B cell (primary cell): ENCODE measurements around the gene ARV1. TPM values are rescaled to one million over a fixed set of nuclear protein-coding genes. Genes with fewer than 3 reads are reported as not detected.

Experiments used
- ATAC-seq: fragments of 200-7000 bp; cut with Tn5 transposase; one replicate; pipeline ENCODE4 v1.10.0; 2021; ENCODE audit warnings: low read depth, mild to moderate bottlenecking, moderate number of reproducible peaks, moderate library complexity
- CTCF ChIA-PET: fragments of 350-600 bp; sonication (Branson Sonifier 250); formaldehyde crosslinking; loops from one replicate; lab custom pipeline; 2021; ENCODE audit warnings: antibody characterized with exemption, inconsistent platforms; lab: Charles Lee
- POLR2A ChIA-PET: fragments of 350-600 bp; sonication (Branson Sonifier 250); formaldehyde crosslinking; loops from one replicate; lab custom pipeline; 2021; ENCODE audit warnings: antibody characterized with exemption; lab: Charles Lee
- DNase-seq: peaks from one replicate; pipeline ENCODE4 v3.0.0; 2013
- H2AFZ ChIP-seq: 2 replicates; pipeline ENCODE4 v1.6.1; 2012; ENCODE audit warnings: mild to moderate bottlenecking, low read depth, low read length; ENCODE audit not compliant: insufficient read depth, poor library complexity, severe bottlenecking
- H3K27ac ChIP-seq, 2 donors: 1 replicate in 1 of 2; 2 replicates in 1 of 2; pipeline ENCODE4 v1.5.1; 2012 to 2013; ENCODE audit warnings: low read length in 2 of 2, mild to moderate bottlenecking in 2 of 2, moderate library complexity in 1 of 2
- H3K27me3 ChIP-seq, 4 experiments: fragments of 200-600 bp in 1 of 4; sonication (generic) in 1 of 4; replicated peaks in 1 of 4; 1 replicate in 2 of 4; 2 replicates in 2 of 4; pipeline versions ENCODE4 v1.6.1 to v1.7.0; 2013 to 2016; ENCODE audit warnings: low read length in 3 of 4, mild to moderate bottlenecking in 2 of 4, mixed read lengths in 1 of 4, moderate library complexity in 1 of 4; ENCODE audit not compliant: insufficient read depth in 4 of 4, control insufficient read depth in 3 of 4; ENCODE audit errors: control extremely low read depth in 1 of 4
- H3K36me3 ChIP-seq, 2 experiments: replicated peaks in 1 of 2; 1 replicate in 1 of 2; 2 replicates in 1 of 2; pipeline versions ENCODE4 v1.6.1 to v1.7.1; 2013; ENCODE audit warnings: low read length in 1 of 2; ENCODE audit not compliant: insufficient read depth in 2 of 2, control insufficient read depth in 1 of 2; ENCODE audit errors: control extremely low read depth in 1 of 2, extremely low read depth in 1 of 2
- H3K4me1 ChIP-seq, 2 donors: fragments of 200-600 bp in 1 of 2; sonication (generic) in 1 of 2; 1 replicate in 1 of 2; 2 replicates in 1 of 2; pipeline versions ENCODE4 v1.5.1 to v1.6.1; 2013 to 2017; ENCODE audit warnings: low read length in 2 of 2; ENCODE audit not compliant: control insufficient read depth in 2 of 2, insufficient read depth in 2 of 2
- H3K4me2 ChIP-seq: replicated peaks from 2 replicates; pipeline ENCODE3; 2012; ENCODE audit warnings: mild to moderate bottlenecking, low read depth, low read length; ENCODE audit not compliant: poor library complexity, severe bottlenecking
- H3K4me3 ChIP-seq, 5 experiments: fragments of 200-600 bp in 1 of 5; sonication (generic) in 1 of 5; 1 replicate in 3 of 5; 2 replicates in 2 of 5; pipeline versions ENCODE4 v1.5.1 to v1.7.0; 2011 to 2016; ENCODE audit warnings: low read length in 4 of 5, mild to moderate bottlenecking in 4 of 5, low read depth in 2 of 5, control low read depth in 1 of 5, moderate library complexity in 1 of 5; ENCODE audit not compliant: insufficient read depth in 1 of 5; ENCODE audit errors: control extremely low read depth in 1 of 5, extremely low read depth in 1 of 5
- H3K79me2 ChIP-seq: fragments of 200-600 bp; sonication (generic); one replicate; pipeline ENCODE4 v1.6.0; 2016; ENCODE audit warnings: low read length; ENCODE audit not compliant: control insufficient read depth, insufficient read depth
- H3K9ac ChIP-seq: fragments of 200-600 bp; sonication (generic); 2 replicates; pipeline ENCODE4 v1.6.1; 2017; ENCODE audit warnings: mild to moderate bottlenecking, low read length, moderate library complexity
- H3K9me3 ChIP-seq, 3 donors: one replicate each; pipeline versions ENCODE4 v1.6.1 to v1.7.1; 2013; ENCODE audit warnings: low read length in 2 of 3; ENCODE audit not compliant: control insufficient read depth in 2 of 3, insufficient read depth in 1 of 3; ENCODE audit errors: control extremely low read depth in 1 of 3
- H4K20me1 ChIP-seq: 2 replicates; pipeline ENCODE4 v1.6.0; 2012; ENCODE audit warnings: mild to moderate bottlenecking, low read length; ENCODE audit not compliant: insufficient read depth, control insufficient read depth, poor library complexity, severe bottlenecking
- H3K27ac Mint-ChIP-seq: one replicate; pipeline ENCODE4 v1.8.0; 2021; ENCODE audit warnings: mixed read lengths
- H3K27me3 Mint-ChIP-seq: one replicate; pipeline ENCODE4 v1.8.0; 2021; ENCODE audit warnings: mixed read lengths
- H3K4me1 Mint-ChIP-seq: one replicate; pipeline ENCODE4 v1.8.0; 2021; ENCODE audit warnings: mixed read lengths
- H3K4me3 Mint-ChIP-seq: one replicate; pipeline ENCODE4 v1.8.0; 2021; ENCODE audit warnings: mixed read lengths
- H3K9me3 Mint-ChIP-seq: one replicate; pipeline ENCODE4 v1.8.0; 2022; ENCODE audit warnings: mixed read lengths; ENCODE audit not compliant: insufficient read depth
- CTCF ChIP-seq: fragments of 200-600 bp; IDR thresholded peaks from one replicate; pipeline ENCODE4 v1.8.0; 2022; ENCODE audit warnings: antibody characterized with exemption, mild to moderate bottlenecking
- EZH2 ChIP-seq: IDR thresholded peaks from 2 replicates; pipeline ENCODE4 v1.6.1; 2012; ENCODE audit warnings: borderline replicate concordance, low read depth, mild to moderate bottlenecking, moderate library complexity, low read length; ENCODE audit not compliant: insufficient read depth, poor library complexity, severe bottlenecking
- whole genome bisulfite sequencing: methylation state at CpG from one replicate; pipeline ENCODE4 v1.1.5; 2013; ENCODE audit warnings: missing lambda C conversion rate; ENCODE audit not compliant: insufficient coverage; 5-methylcytosine and 5-hydroxymethylcytosine counted together
- intact Hi-C: fragments of 100-400 bp; cut with micrococcal nuclease; formaldehyde crosslinking; loops from one replicate; pipeline ENCODE4 v1.10.0; 2022
- polyA plus RNA-seq: library from polyadenylated mRNA; depleted of rRNA; stranded (reverse); fragments of >200 nt; gene quantifications from 2 replicates; pipeline ENCODE4 v1.2.3, GENCODE V29; 2012
- total RNA-seq, 2 donors: library from RNA; stranded (reverse); fragments of 120-200 nt in 1 of 2; gene quantifications; 1 replicate in 1 of 2; 2 replicates in 1 of 2; pipeline versions ENCODE4 v1.2.3 to v1.2.4, GENCODE V29; 2013 to 2022

Gene ARV1
- total and polyA plus RNA-seq, 2 donors (not counting 1 experiment from before 2014, with no cell fraction given), result 10.7 to 11.6 TPM

GRCh38 chr1:230970432-230970831 lies 8.5 kb upstream of the ARV1 start:
- ChIA-PET CTCF (interaction anchor here (0.9 to 1.1 kb wide), 2 partner anchors 12 to 120 kb away, joined by 3 to 4 read pairs; no protein-coding TSS in a partner anchor), POLR2A (no interaction called here)
- DNase-seq (no peak), ATAC-seq (no peak)
- no peak overlapping the region for H2AFZ ChIP-seq
- no peaks in the 10 kb centered on the region for H3K27me3 ChIP-seq
- TF ChIP-seq EZH2 (no peak), CTCF (no peak)
- peaks cover 0 to 1% (median 0%) of the 10 kb centered on the region in 3 donors for H3K9me3 ChIP-seq
- H3K4me3 ChIP-seq, result no peak overlapping the region
- no peak overlapping the region for H3K27ac ChIP-seq
- peaks cover 83% of the 10 kb centered on the region for H3K79me2 ChIP-seq
- peaks cover 32% of the 10 kb centered on the region for H4K20me1 ChIP-seq
- H3K4me1 ChIP-seq, result peaks cover 25 to 39% of the 10 kb centered on the region in 2 donors
- intact Hi-C loops, result no loop called here
- peaks cover 49% of the 10 kb centered on the region for H3K4me1 Mint-ChIP-seq
- no peak overlapping the region for H3K9ac ChIP-seq
- no CpG with 5 or more reads among the region's 5 CpGs for WGBS
- H3K9me3 Mint-ChIP-seq, result no peaks in the 10 kb centered on the region
- no peaks in the 10 kb centered on the region for H3K27me3 Mint-ChIP-seq
- H3K4me2 ChIP-seq, result no peak overlapping the region
- peak overlapping the region; percentile 77 for H3K27ac Mint-ChIP-seq
- H3K36me3 ChIP-seq, result peaks cover 0 to 3% of the 10 kb centered on the region in 2 experiments
- no peak overlapping the region for H3K4me3 Mint-ChIP-seq

- H3K27ac Mint-ChIP-seq, result peak overlapping the region; percentile 91
- Histone ChIP-seq H3K79me2 (peaks cover 87% of the 10 kb centered on the region), H3K36me3 (peaks cover 0 to 5% of the 10 kb centered on the region in 2 experiments), H2AFZ (no peak overlapping the region), H3K4me1 (peaks cover 30 to 50% of the 10 kb centered on the region in 2 donors), H3K27ac (peak overlapping the region in 1 of 2 donors; percentile 51), H3K4me2 (peak overlapping the region; percentile 64), H3K9me3 (no peaks in the 10 kb centered on the region), H4K20me1 (peaks cover 26% of the 10 kb centered on the region), H3K27me3 (no peaks in the 10 kb centered on the region), H3K4me3 (no peak overlapping the region), H3K9ac (no peak overlapping the region)
- no peaks in the 10 kb centered on the region for H3K27me3 Mint-ChIP-seq
- H3K4me1 Mint-ChIP-seq, result peaks cover 58% of the 10 kb centered on the region
- H3K9me3 Mint-ChIP-seq, result no peaks in the 10 kb centered on the region
- no peak overlapping the region for H3K4me3 Mint-ChIP-seq
- ATAC-seq (no peak), DNase-seq (no peak)
- ChIA-PET CTCF (interaction anchor here (1.1 to 2.8 kb wide), 3 partner anchors 9 to 119 kb away, joined by 3 to 11 read pairs (median 3); no protein-coding TSS in a partner anchor), POLR2A (no interaction called here)
- TF ChIP-seq EZH2 (no peak), CTCF (no peak)
- intact Hi-C loops, result loop anchor here (2.0 kb wide), 1 partner anchor 15 kb away; no protein-coding TSS in a partner anchor
Observed at GRCh38 chr1:230971771-230972170, 7.1 kb upstream of the ARV1 start.
